Measurements from ENCODE around the gene IGLL1.

The IGLL1 gene

GRCh38 chr22:23553924-23554870 is 25.9 kb downstream of the IGLL1 start:
- Histone ChIP-seq H3K4me3 (ENCODE audit: low read depth, low read length, poor library complexity, severe bottlenecking) (no peak overlapping the region), H3K27me3 (ENCODE audit: insufficient read depth, low read length) (no peaks in the 10 kb centered on the region), H3K9me2 (ENCODE audit: low read depth, low read length) (no peaks in the 10 kb centered on the region), H3K4me1 (ENCODE audit: insufficient read depth, low read length, severe bottlenecking) (no peaks in the 10 kb centered on the region), H4K20me1 (ENCODE audit: insufficient read depth, low read length) (no peaks in the 10 kb centered on the region), H3K36me3 (ENCODE audit: insufficient read depth, low read length) (no peaks in the 10 kb centered on the region), H3K9ac (ENCODE audit: low read length) (no peak overlapping the region), H3K9me3 (ENCODE audit: low read length) (0 out of 2 replicates have a peak, but pooled peaks cover 2% of the 10 kb centered on the region), H3K79me2 (ENCODE audit: insufficient read depth, low read length) (no peaks in the 10 kb centered on the region), H3K27ac (ENCODE audit: low read depth, low read length, poor library complexity, severe bottlenecking) (no peak overlapping the region), H3K4me2 (ENCODE audit: low read length) (no peak overlapping the region), H2AFZ (ENCODE audit: low read length) (no peak overlapping the region), H3F3A (ENCODE audit: insufficient read depth, low read length) (no peaks in the 10 kb centered on the region)
- no peak for TF ChIP-seq EZH2 (IDR thresholded peaks at IDR 0.05; ENCODE audit: borderline replicate concordance, low read length)
- no peak for TF ChIP-seq CTCF (IDR thresholded peaks at IDR 0.05; ENCODE audit: low read length)

GRCh38 chr22:23553438-23553837 is 26.7 kb downstream of the IGLL1 start:
- no peak overlapping the region for H2AFZ ChIP-seq (ENCODE audit: low read length)
- TF ChIP-seq EZH2 (IDR thresholded peaks at IDR 0.05; ENCODE audit: borderline replicate concordance, low read length), result no peak
- TF ChIP-seq CTCF (IDR thresholded peaks at IDR 0.05; ENCODE audit: low read length), result no peak
- no peaks in the 10 kb centered on the region for H3F3A ChIP-seq (ENCODE audit: insufficient read depth, low read length)
- no peaks in the 10 kb centered on the region for H3K9me2 ChIP-seq (ENCODE audit: low read depth, low read length)
- H4K20me1 ChIP-seq (ENCODE audit: insufficient read depth, low read length), result no peaks in the 10 kb centered on the region
- H3K4me3 ChIP-seq (ENCODE audit: low read depth, low read length, poor library complexity, severe bottlenecking), result no peak overlapping the region
- H3K79me2 ChIP-seq (ENCODE audit: insufficient read depth, low read length), result no peaks in the 10 kb centered on the region
- H3K4me1 ChIP-seq (ENCODE audit: insufficient read depth, low read length, severe bottlenecking), result no peaks in the 10 kb centered on the region
- H3K36me3 ChIP-seq (ENCODE audit: insufficient read depth, low read length), result no peaks in the 10 kb centered on the region
- H3K27me3 ChIP-seq (ENCODE audit: insufficient read depth, low read length), result no peaks in the 10 kb centered on the region
- no peak overlapping the region for H3K4me2 ChIP-seq (ENCODE audit: low read length)
- 0 out of 2 replicates have a peak, but pooled peaks cover 2% of the 10 kb centered on the region for H3K9me3 ChIP-seq (ENCODE audit: low read length)
- no peak overlapping the region for H3K9ac ChIP-seq (ENCODE audit: low read length)
- no peak overlapping the region for H3K27ac ChIP-seq (ENCODE audit: low read depth, low read length, poor library complexity, severe bottlenecking)

- no peaks in the 10 kb centered on the region for H3K79me2 ChIP-seq (ENCODE audit: insufficient read depth, low read length)
- peaks cover 6% of the 10 kb centered on the region; the same call in 1 of the 2 replicates for H3K27me3 ChIP-seq (ENCODE audit: insufficient read depth, low read length)
- H3F3A ChIP-seq (ENCODE audit: insufficient read depth, low read length), result no peaks in the 10 kb centered on the region
- TF ChIP-seq EZH2 (IDR thresholded peaks at IDR 0.05; ENCODE audit: borderline replicate concordance, low read length) (no peak), CTCF (IDR thresholded peaks at IDR 0.05; ENCODE audit: low read length) (no peak)
- no peak overlapping the region for H3K9ac ChIP-seq (ENCODE audit: low read length)
- no peak overlapping the region for H2AFZ ChIP-seq (ENCODE audit: low read length)
- 0 out of 2 replicates have a peak, but pooled peaks cover 2% of the 10 kb centered on the region for H3K9me3 ChIP-seq (ENCODE audit: low read length)
- H3K4me2 ChIP-seq (ENCODE audit: low read length), result no peak overlapping the region
- no peaks in the 10 kb centered on the region for H3K9me2 ChIP-seq (ENCODE audit: low read depth, low read length)
- H3K36me3 ChIP-seq (ENCODE audit: insufficient read depth, low read length), result no peaks in the 10 kb centered on the region; the same call in 1 of the 2 replicates
- H3K27ac ChIP-seq (ENCODE audit: low read depth, low read length, poor library complexity, severe bottlenecking), result no peak overlapping the region
- no peak overlapping the region for H3K4me3 ChIP-seq (ENCODE audit: low read depth, low read length, poor library complexity, severe bottlenecking)
- H3K4me1 ChIP-seq (ENCODE audit: insufficient read depth, low read length, severe bottlenecking), result no peaks in the 10 kb centered on the region
- H4K20me1 ChIP-seq (ENCODE audit: insufficient read depth, low read length), result no peaks in the 10 kb centered on the region
Measured at GRCh38 chr22:23552573-23552972, 27.5 kb downstream of the IGLL1 start.

All from OCI-LY1 (cell line).